K562 (cell line): Measurements from ENCODE around the gene YES1. TPM values are rescaled to one million over a fixed set of nuclear protein-coding genes. Genes with fewer than 3 reads are reported as not detected.

ENCODE experiments used
- CC2D1A ChIP-seq: fragments of 450-650 bp; IDR thresholded peaks from 2 replicates; pipeline ENCODE4 v1.6.1; 2017; ENCODE audit warnings: mild to moderate bottlenecking
- DPF2 ChIP-seq: fragments of 450-650 bp; IDR thresholded peaks from 2 replicates; pipeline ENCODE4 v1.6.1; 2016
- ETS2 ChIP-seq: IDR thresholded peaks from 2 replicates; pipeline ENCODE4 v1.6.1; 2016; ENCODE audit warnings: borderline replicate concordance, missing genetic modification characterization, mild to moderate bottlenecking, moderate library complexity, missing compliant biosample characterization; ENCODE audit not compliant: poor library complexity, severe bottlenecking
- ETV6 ChIP-seq, 3 experiments: fragments of 150-350 bp in 1 of 3; sonication (generic) in 1 of 3; formaldehyde crosslinking in 1 of 3; IDR thresholded peaks; 2 replicates each; pipeline versions ENCODE4 v1.6.1 to v1.8.0; 2014 to 2022; ENCODE audit warnings: borderline replicate concordance in 2 of 3, low read depth in 2 of 3, antibody characterized with exemption in 1 of 3, low read length in 1 of 3, mild to moderate bottlenecking in 1 of 3, missing genetic modification reagents in 1 of 3
- JUND ChIP-seq, 2 experiments: IDR thresholded peaks; 2 replicates in 1 of 2; 3 replicates in 1 of 2; pipeline ENCODE4 v1.6.1; 2011; ENCODE audit warnings: borderline replicate concordance in 2 of 2, low read depth in 2 of 2, low read length in 2 of 2, improper control_type of control experiment in 1 of 2, missing biosample characterization in 1 of 2, missing genetic modification characterization in 1 of 2, missing genetic modification reagents in 1 of 2
- MAFK ChIP-seq: IDR thresholded peaks from 2 replicates; pipeline ENCODE4 v1.6.1; 2011; ENCODE audit warnings: low read length, improper control_type of control experiment
- MTA2 ChIP-seq: fragments of 450-650 bp; IDR thresholded peaks from 2 replicates; pipeline ENCODE4 v1.6.1; 2016; ENCODE audit warnings: low read depth
- NR3C1 ChIP-seq: sonication (generic); formaldehyde crosslinking; IDR thresholded peaks from 2 replicates; pipeline ENCODE4 v1.8.1; 2022; ENCODE audit warnings: missing genetic modification reagents
- POLR3A ChIP-seq: IDR thresholded peaks from 2 replicates; pipeline ENCODE4 v1.6.1; 2011; ENCODE audit warnings: borderline replicate concordance, mild to moderate bottlenecking, moderate library complexity; ENCODE audit not compliant: insufficient read length, insufficient read depth; ENCODE audit errors: extremely low read depth
- PTTG1 ChIP-seq: fragments of 450-650 bp; IDR thresholded peaks from 2 replicates; pipeline ENCODE4 v1.6.1; 2016; ENCODE audit warnings: low read depth, mild to moderate bottlenecking, missing genetic modification characterization, missing compliant biosample characterization
- RBBP5 ChIP-seq: fragments of 200-600 bp; sonication (generic); IDR thresholded peaks from 2 replicates; pipeline ENCODE4 v1.6.1; 2012; ENCODE audit warnings: borderline replicate concordance, mild to moderate bottlenecking, low read length, control low read depth, inconsistent platforms; ENCODE audit not compliant: insufficient read depth, poor library complexity, severe bottlenecking
- SMAD1 ChIP-seq: fragments of 150-350 bp; IDR thresholded peaks from 2 replicates; pipeline ENCODE4 v1.6.1; 2014; ENCODE audit warnings: low read length, low read depth; ENCODE audit not compliant: partially characterized antibody
- STAG1 ChIP-seq: sonication (generic); formaldehyde crosslinking; IDR thresholded peaks from 2 replicates; pipeline ENCODE4 v1.5.0; 2020; ENCODE audit warnings: missing genetic modification reagents, borderline replicate concordance
- STAT5B ChIP-seq: fragments of 250-450 bp; sonication (Bioruptor Pico); IDR thresholded peaks from 2 replicates; pipeline ENCODE4 v1.8.0; 2021; ENCODE audit warnings: mild to moderate bottlenecking, inconsistent platforms
- ZC3H8 ChIP-seq: fragments of 450-650 bp; IDR thresholded peaks from 2 replicates; pipeline ENCODE4 v1.6.1; 2017
- ZNF175 ChIP-seq: fragments of 200-800 bp; sonication (Bioruptor generic); IDR thresholded peaks from 2 replicates; pipeline ENCODE4 v1.6.1; 2016; ENCODE audit warnings: low read depth, mild to moderate bottlenecking, missing genetic modification characterization, missing compliant biosample characterization
- ZNF239 ChIP-seq: fragments of 250-450 bp; sonication (Bioruptor Pico); IDR thresholded peaks from 2 replicates; pipeline ENCODE4 v1.4.0; 2020; ENCODE audit warnings: mild to moderate bottlenecking
- ZNF316 ChIP-seq: fragments of 450-650 bp; IDR thresholded peaks from 2 replicates; pipeline ENCODE4 v1.6.1; 2016
- ZNF507 ChIP-seq: conservative IDR thresholded peaks from 2 replicates; pipeline ENCODE4 v1.6.1; 2017; ENCODE audit warnings: missing genetic modification characterization, missing compliant biosample characterization
- ZZZ3 ChIP-seq: fragments of 450-650 bp; IDR thresholded peaks from 2 replicates; pipeline ENCODE4 v1.6.1; 2016; ENCODE audit warnings: antibody characterized with exemption, mild to moderate bottlenecking, moderate library complexity
- polyA plus RNA-seq, 8 experiments: library from polyadenylated mRNA; depleted of rRNA in 4 of 8; stranded (reverse) in 5 of 8; unstranded in 3 of 8; fragments of >200 nt; fragmentation: Nextera tagmentation in 2 of 8; fragmentation: Illumina TruSeq in 1 of 8; extraction: Ambion mirVana in 2 of 8; extraction: Trizol in 1 of 8; gene quantifications; 2 replicates each; pipeline versions ENCODE4 v1.2.1 to v1.2.3, GENCODE V29; 2011 to 2014; ENCODE audit warnings: inconsistent platforms in 1 of 8, missing spikeins in 1 of 8
- total RNA-seq, 7 experiments: library from RNA; depleted of rRNA in 6 of 7; stranded (reverse); fragments of >200 nt in 6 of 7; fragmentation: Illumina TruSeq in 2 of 7; extraction: Trizol in 2 of 7; gene quantifications; 2 replicates each; pipeline versions ENCODE4 v1.2.1 to v1.2.3, GENCODE V29; 2011 to 2021; ENCODE audit warnings: low replicate concordance in 1 of 7
- TF ChIP-seq, protein P1 (sequence below): sonication (generic); formaldehyde crosslinking; IDR thresholded peaks from 2 replicates; pipeline ENCODE4 v1.8.0; 2022; ENCODE audit warnings: mild to moderate bottlenecking, low read depth, missing genetic modification reagents
- TF ChIP-seq, protein P2 (sequence below), 2 experiments: fragments of 450-650 bp; IDR thresholded peaks; 2 replicates each; pipeline ENCODE4 v1.6.1; 2018; ENCODE audit warnings: mild to moderate bottlenecking in 2 of 2, low read depth in 1 of 2; ENCODE audit not compliant: partially characterized antibody in 2 of 2

Gene YES1
- total and polyA plus RNA-seq, 9 of the 15 experiments (the other 6 are each of a cell fraction or from before 2014, with no cell fraction given): 37.2 to 115 (median 77.7) TPM

DNA sequence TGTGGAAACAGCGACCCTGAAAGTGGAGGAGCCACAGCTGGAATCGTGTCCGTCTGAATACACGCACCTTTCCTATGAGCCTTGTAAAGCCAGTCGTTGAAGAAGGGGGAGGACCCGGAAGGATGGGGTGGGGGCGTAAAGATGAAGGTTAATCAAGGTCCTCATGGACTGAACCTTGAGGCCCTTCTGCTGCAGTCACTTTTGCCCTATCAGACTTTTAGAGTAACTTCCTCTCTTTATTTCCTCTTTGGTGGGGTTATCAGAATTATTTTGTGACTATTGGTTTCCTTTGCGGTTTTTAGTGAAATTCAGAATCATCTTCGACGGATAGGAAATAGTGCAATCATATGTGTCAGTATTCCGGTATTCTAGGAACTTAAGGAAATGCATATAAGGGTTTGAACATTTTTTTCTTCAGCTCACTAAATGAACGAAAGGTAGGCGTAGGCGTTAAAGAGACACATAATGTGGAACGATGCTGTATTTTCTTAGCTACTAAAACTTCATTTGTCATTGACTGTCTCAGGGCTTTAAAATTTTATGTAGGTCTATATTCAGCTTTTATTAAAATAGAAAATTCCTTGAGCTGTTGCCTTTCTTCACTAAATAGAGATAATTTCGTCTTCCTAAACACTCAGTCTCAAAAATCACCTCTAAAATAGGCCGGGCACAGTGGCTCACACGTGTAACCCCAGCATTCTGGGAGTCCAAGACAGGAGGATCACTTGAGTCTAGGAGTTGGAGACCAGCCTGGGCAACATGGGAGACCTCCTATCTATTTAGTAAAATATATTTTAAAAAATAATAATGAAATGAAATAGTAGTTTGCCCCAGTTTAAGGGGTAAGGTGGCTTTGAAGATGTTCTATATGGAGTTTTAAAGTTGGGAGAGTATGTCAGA lies 1.4 kb upstream of the YES1 start (continued):
- TF ChIP-seq, protein P1, sequence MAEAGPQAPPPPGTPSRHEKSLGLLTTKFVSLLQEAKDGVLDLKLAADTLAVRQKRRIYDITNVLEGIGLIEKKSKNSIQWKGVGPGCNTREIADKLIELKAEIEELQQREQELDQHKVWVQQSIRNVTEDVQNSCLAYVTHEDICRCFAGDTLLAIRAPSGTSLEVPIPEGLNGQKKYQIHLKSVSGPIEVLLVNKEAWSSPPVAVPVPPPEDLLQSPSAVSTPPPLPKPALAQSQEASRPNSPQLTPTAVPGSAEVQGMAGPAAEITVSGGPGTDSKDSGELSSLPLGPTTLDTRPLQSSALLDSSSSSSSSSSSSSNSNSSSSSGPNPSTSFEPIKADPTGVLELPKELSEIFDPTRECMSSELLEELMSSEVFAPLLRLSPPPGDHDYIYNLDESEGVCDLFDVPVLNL (CRISPR knock-in tag): no peak
- peak in 1 of 2 experiments; percentile 96; a peak in 2 of 4 replicates for TF ChIP-seq ETV6 (IDR thresholded peaks at IDR 0.05; ENCODE audit: borderline replicate concordance in 1 of 2, low read depth in 2 of 2, low read length in 1 of 2)
- no peak for TF ChIP-seq ETV6 (CRISPR knock-in tag; IDR thresholded peaks at IDR 0.05; ENCODE audit: borderline replicate concordance)
- TF ChIP-seq STAT5B: no peak
- TF ChIP-seq ZNF316: no peak
- TF ChIP-seq ZNF239 (CRISPR knock-in tag): no peak
- no peak for TF ChIP-seq RBBP5
- TF ChIP-seq NR3C1 (CRISPR knock-in tag): no peak
- peak; percentile 63 for TF ChIP-seq DPF2
- TF ChIP-seq, protein P2, sequence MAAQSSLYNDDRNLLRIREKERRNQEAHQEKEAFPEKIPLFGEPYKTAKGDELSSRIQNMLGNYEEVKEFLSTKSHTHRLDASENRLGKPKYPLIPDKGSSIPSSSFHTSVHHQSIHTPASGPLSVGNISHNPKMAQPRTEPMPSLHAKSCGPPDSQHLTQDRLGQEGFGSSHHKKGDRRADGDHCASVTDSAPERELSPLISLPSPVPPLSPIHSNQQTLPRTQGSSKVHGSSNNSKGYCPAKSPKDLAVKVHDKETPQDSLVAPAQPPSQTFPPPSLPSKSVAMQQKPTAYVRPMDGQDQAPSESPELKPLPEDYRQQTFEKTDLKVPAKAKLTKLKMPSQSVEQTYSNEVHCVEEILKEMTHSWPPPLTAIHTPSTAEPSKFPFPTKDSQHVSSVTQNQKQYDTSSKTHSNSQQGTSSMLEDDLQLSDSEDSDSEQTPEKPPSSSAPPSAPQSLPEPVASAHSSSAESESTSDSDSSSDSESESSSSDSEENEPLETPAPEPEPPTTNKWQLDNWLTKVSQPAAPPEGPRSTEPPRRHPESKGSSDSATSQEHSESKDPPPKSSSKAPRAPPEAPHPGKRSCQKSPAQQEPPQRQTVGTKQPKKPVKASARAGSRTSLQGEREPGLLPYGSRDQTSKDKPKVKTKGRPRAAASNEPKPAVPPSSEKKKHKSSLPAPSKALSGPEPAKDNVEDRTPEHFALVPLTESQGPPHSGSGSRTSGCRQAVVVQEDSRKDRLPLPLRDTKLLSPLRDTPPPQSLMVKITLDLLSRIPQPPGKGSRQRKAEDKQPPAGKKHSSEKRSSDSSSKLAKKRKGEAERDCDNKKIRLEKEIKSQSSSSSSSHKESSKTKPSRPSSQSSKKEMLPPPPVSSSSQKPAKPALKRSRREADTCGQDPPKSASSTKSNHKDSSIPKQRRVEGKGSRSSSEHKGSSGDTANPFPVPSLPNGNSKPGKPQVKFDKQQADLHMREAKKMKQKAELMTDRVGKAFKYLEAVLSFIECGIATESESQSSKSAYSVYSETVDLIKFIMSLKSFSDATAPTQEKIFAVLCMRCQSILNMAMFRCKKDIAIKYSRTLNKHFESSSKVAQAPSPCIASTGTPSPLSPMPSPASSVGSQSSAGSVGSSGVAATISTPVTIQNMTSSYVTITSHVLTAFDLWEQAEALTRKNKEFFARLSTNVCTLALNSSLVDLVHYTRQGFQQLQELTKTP (IDR thresholded peaks at IDR 0.05; ENCODE audit: low read depth in 1 of 2, partially characterized antibody in 2 of 2): no peak
- TF ChIP-seq STAG1: no peak
- peak; percentile 81 for TF ChIP-seq ZNF175 (CRISPR knock-in tag)
- peak; percentile 43 for TF ChIP-seq SMAD1
- TF ChIP-seq ZZZ3: no peak
- TF ChIP-seq CC2D1A: no peak
- TF ChIP-seq MAFK: peak; percentile 23; the same call in 1 of the 2 replicates
- no peak for TF ChIP-seq PTTG1
- no peak for TF ChIP-seq ETS2 (tag)
- no peak for TF ChIP-seq ZC3H8
- 0 out of 2 replicates have a peak, but pooled peaks have one; percentile 3 for TF ChIP-seq MTA2
- no peak for TF ChIP-seq POLR3A
- peak; percentile 22; the same call in 1 of the 2 replicates for TF ChIP-seq JUND (IDR thresholded peaks at IDR 0.05; ENCODE audit: borderline replicate concordance, low read depth, low read length)
- TF ChIP-seq JUND (tag; IDR thresholded peaks at IDR 0.05; ENCODE audit: borderline replicate concordance, low read depth, low read length): peak; percentile 10; the same call in 1 of the 3 replicates
- TF ChIP-seq ZNF507 (tag): no peak
